Endothelial cell of umbilical vein (primary cell): ENCODE results near the gene LY9. TPM values are rescaled to one million over a fixed set of nuclear protein-coding genes. Genes with fewer than 3 reads are reported as not detected.

ENCODE experiments used
- BruUV-seq: library from RNA; stranded (reverse); fragments of 400-500 nt; replicated peaks from 2 replicates; lab custom pipeline; 2021; lab: Mats Ljungman, UMichigan
- CTCF ChIA-PET: fragments of 300-600, 350-600 bp; sonication (Branson Sonifier 250); formaldehyde crosslinking; loops from one replicate; lab custom pipeline; 2021; ENCODE audit warnings: antibody characterized with exemption, inconsistent platforms; lab: Charles Lee
- POLR2A ChIA-PET: fragments of 300-600, 350-600 bp; sonication (Branson Sonifier 250); formaldehyde crosslinking; loops from one replicate; lab custom pipeline; 2021; ENCODE audit warnings: antibody characterized with exemption, inconsistent platforms; lab: Charles Lee
- DNase-seq: peaks from one replicate; pipeline ENCODE4 v3.0.0-alpha.2; 2011; ENCODE audit warnings: low read depth, low spot score
- FAIRE-seq: peaks from 2 replicates; lab custom pipeline; 2011; peaks lifted over from hg19 to GRCh38; lab: Jason Lieb, UNC
- H2AFZ ChIP-seq: 2 replicates; pipeline ENCODE4 v1.6.0; 2012; ENCODE audit warnings: low read depth, low read length, control low read depth, inconsistent platforms
- H3K27ac ChIP-seq: 2 replicates; pipeline ENCODE4 v1.5.1; 2011; ENCODE audit warnings: low read depth, mild to moderate bottlenecking, control low read depth, low read length, moderate library complexity; ENCODE audit not compliant: insufficient read depth
- H3K27me3 ChIP-seq, 2 experiments: 2 replicates each; pipeline versions ENCODE4 v1.6.0 to v1.6.1; 2011; ENCODE audit warnings: low read length in 2 of 2, mixed read lengths in 1 of 2; ENCODE audit not compliant: control insufficient read depth in 2 of 2, insufficient read depth in 2 of 2
- H3K36me3 ChIP-seq, 2 experiments: 2 replicates in 1 of 2; 3 replicates in 1 of 2; pipeline ENCODE4 v1.5.1; 2011; ENCODE audit warnings: low read length in 2 of 2, mild to moderate bottlenecking in 1 of 2, moderate library complexity in 1 of 2; ENCODE audit not compliant: control insufficient read depth in 2 of 2, insufficient read depth in 2 of 2; ENCODE audit errors: extremely low read depth in 1 of 2
- H3K4me1 ChIP-seq: 3 replicates; pipeline ENCODE4 v1.5.1; 2011; ENCODE audit warnings: mild to moderate bottlenecking, low read length; ENCODE audit not compliant: control insufficient read depth, insufficient read depth; ENCODE audit errors: extremely low read depth
- H3K4me2 ChIP-seq: 2 replicates; pipeline ENCODE4 v1.6.1; 2011; ENCODE audit warnings: low read length, control low read depth, mixed read lengths; ENCODE audit not compliant: insufficient read depth
- H3K4me3 ChIP-seq, 3 experiments: fragments of 200-600 bp in 1 of 3; sonication (generic), shearing (Covaris generic) in 1 of 3; replicated peaks in 1 of 3; 2 replicates each; pipeline ENCODE4 v1.5.1; 2011 to 2016; ENCODE audit warnings: control low read depth in 3 of 3, low read length in 3 of 3, mild to moderate bottlenecking in 2 of 3, inconsistent platforms in 1 of 3, low read depth in 1 of 3, moderate library complexity in 1 of 3; ENCODE audit not compliant: insufficient read depth in 1 of 3
- H3K79me2 ChIP-seq: 2 replicates; pipeline ENCODE4 v1.6.0; 2012; ENCODE audit warnings: low read length, inconsistent platforms; ENCODE audit not compliant: control insufficient read depth, insufficient read depth
- H3K9ac ChIP-seq: replicated peaks from 2 replicates; pipeline ENCODE3; 2011; ENCODE audit warnings: low read length, control low read depth; ENCODE audit not compliant: insufficient read depth; ENCODE audit errors: extremely low read depth
- H3K9me1 ChIP-seq: replicated peaks from 3 replicates; pipeline ENCODE4 v1.6.0; 2011; ENCODE audit warnings: mild to moderate bottlenecking, low read length; ENCODE audit not compliant: control insufficient read depth, insufficient read depth; ENCODE audit errors: extremely low read depth
- H3K9me3 ChIP-seq: replicated peaks from 2 replicates; pipeline ENCODE4 v1.5.1; 2012; ENCODE audit warnings: low read length, inconsistent platforms; ENCODE audit not compliant: control insufficient read depth, insufficient read depth
- H4K20me1 ChIP-seq: replicated peaks from 2 replicates; pipeline ENCODE3; 2011; ENCODE audit warnings: mild to moderate bottlenecking, low read length; ENCODE audit not compliant: control insufficient read depth, insufficient read depth; ENCODE audit errors: extremely low read depth
- FOS ChIP-seq: IDR thresholded peaks from 2 replicates; pipeline ENCODE4 v1.6.1; 2011; ENCODE audit warnings: mild to moderate bottlenecking, low read length, moderate library complexity, borderline replicate concordance; ENCODE audit not compliant: insufficient read depth
- GATA2 ChIP-seq: IDR thresholded peaks from 2 replicates; pipeline ENCODE4 v1.7.0; 2011; ENCODE audit warnings: low read depth, mild to moderate bottlenecking, moderate library complexity, mixed read lengths, low read length; ENCODE audit not compliant: insufficient read length, insufficient read depth
- JUN ChIP-seq: IDR thresholded peaks from 2 replicates; pipeline ENCODE4 v1.6.1; 2011; ENCODE audit warnings: borderline replicate concordance, low read depth; ENCODE audit not compliant: insufficient read length, insufficient read depth
- MYC ChIP-seq: IDR thresholded peaks from one replicate; pipeline ENCODE4 v1.6.1; 2011; ENCODE audit warnings: mild to moderate bottlenecking, low read depth, low read length
- POLR2A ChIP-seq: IDR thresholded peaks from 2 replicates; pipeline ENCODE4 v1.6.1; 2012; ENCODE audit warnings: low read depth, mild to moderate bottlenecking, control low read depth, low read length
- POLR2AphosphoS5 ChIP-seq: IDR thresholded peaks from 2 replicates; pipeline ENCODE4 v1.6.1; 2012; ENCODE audit warnings: low read depth, mild to moderate bottlenecking, control low read depth, low read length, moderate library complexity; ENCODE audit not compliant: insufficient read depth
- dilution Hi-C: fragments of 300-500 bp; cut with MboI; formaldehyde crosslinking; loops from one replicate; pipeline ENCODE4 v1.15.0; 2019; ENCODE audit warnings: low sequenced_read_pairs; ENCODE audit not compliant: extremely low pct_ligation_motif_present
- intact Hi-C: fragments of 100-400 bp; cut with micrococcal nuclease; formaldehyde crosslinking; loops from one replicate; pipeline ENCODE4 v1.10.0; 2022
- polyA plus RNA-seq, 4 experiments: library from polyadenylated mRNA; depleted of rRNA in 3 of 4; stranded (reverse) in 3 of 4; unstranded in 1 of 4; fragments of >200 nt; gene quantifications; 2 replicates each; pipeline versions ENCODE4 v1.2.1 to v1.2.3, GENCODE V29; 2011 to 2012; ENCODE audit warnings: missing spikeins in 1 of 4
- total RNA-seq: library from RNA; stranded (reverse); gene quantifications from 2 replicates; pipeline ENCODE4 v1.2.3, GENCODE V29; 2021
- TF ChIP-seq, protein P1 (sequence below): IDR thresholded peaks from 2 replicates; pipeline ENCODE4 v1.6.1; 2011; ENCODE audit not compliant: insufficient read depth, insufficient read length
- TF ChIP-seq, protein P2 (sequence below), 2 donors: IDR thresholded peaks; 1 replicate in 1 of 2; 2 replicates in 1 of 2; pipeline ENCODE4 v1.5.1; 2011; ENCODE audit warnings: low read length in 2 of 2, mild to moderate bottlenecking in 2 of 2, moderate library complexity in 2 of 2, control low read depth in 1 of 2, inconsistent platforms in 1 of 2, low read depth in 1 of 2; ENCODE audit not compliant: insufficient read depth in 1 of 2; ENCODE audit errors: extremely low read depth in 1 of 2

Gene LY9
- total and polyA plus RNA-seq, 2 donors (not counting 3 experiments of a cell fraction or from before 2014, with no cell fraction given), result not detected

DNA sequence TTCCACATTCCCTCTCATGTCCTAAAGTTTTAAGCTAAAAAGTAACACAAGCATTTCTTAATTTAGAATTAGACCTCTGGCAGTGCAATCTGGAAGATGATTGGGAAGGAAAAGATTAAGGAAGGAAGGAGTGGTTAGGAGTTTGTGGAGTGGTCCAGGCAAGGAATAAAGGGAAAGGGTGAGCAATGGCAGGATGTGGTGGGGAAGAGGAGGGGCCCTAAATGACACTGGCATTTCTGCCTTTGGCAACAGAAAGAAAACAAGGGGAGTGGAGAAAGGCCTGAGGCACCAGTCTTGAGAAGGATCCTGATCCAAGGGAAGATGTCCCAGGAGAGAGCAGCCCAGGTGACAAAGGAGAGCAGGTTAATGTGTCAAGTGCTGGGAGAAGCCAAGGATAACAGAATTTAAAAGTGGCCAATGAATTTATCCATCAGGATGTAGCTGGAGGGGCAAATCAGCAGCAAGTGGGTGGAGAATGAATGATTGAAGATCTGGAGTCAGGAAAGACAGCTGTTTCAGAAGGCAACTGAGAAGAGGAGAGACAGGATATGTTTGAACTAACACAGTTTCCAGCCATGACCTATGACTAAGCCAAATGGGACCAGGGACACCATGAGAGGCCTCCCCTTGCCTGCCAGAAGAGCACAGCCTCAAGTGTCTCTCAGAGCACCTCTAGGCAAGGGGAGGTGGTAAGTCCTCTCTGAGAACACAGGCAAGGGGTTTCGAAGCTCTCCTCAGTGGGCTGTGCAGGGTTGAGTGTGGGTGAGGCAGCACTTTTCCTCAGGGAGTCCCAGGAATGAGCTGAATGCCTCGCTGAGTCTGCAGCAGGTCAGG, 20.9 kb upstream of the LY9 start:
- FAIRE-seq, result no peak
- Histone ChIP-seq H3K27me3 (peaks cover 3 to 5% of the 10 kb centered on the region in 2 experiments), H3K27ac (no peak overlapping the region), H3K4me2 (no peak overlapping the region), H3K9ac (no peak overlapping the region), H2AFZ (no peak overlapping the region), H3K36me3 (no peaks in the 10 kb centered on the region), H3K9me3 (no peaks in the 10 kb centered on the region), H3K79me2 (no peaks in the 10 kb centered on the region), H3K4me1 (no peaks in the 10 kb centered on the region), H3K4me3 (no peak overlapping the region), H3K9me1 (no peaks in the 10 kb centered on the region), H4K20me1 (no peaks in the 10 kb centered on the region)
- ChIA-PET CTCF (interaction anchor here (0.9 kb wide), 1 partner anchor 10 kb away, joined by 3 read pairs; no protein-coding TSS in a partner anchor), POLR2A (no interaction called here)
- intact Hi-C loops, result no loop called here
- dilution Hi-C loops, result no loop called here
- no peak for DNase-seq
- no TSS peak for BruUV-seq
- TF ChIP-seq FOS (no peak), GATA2 (no peak)

DNA sequence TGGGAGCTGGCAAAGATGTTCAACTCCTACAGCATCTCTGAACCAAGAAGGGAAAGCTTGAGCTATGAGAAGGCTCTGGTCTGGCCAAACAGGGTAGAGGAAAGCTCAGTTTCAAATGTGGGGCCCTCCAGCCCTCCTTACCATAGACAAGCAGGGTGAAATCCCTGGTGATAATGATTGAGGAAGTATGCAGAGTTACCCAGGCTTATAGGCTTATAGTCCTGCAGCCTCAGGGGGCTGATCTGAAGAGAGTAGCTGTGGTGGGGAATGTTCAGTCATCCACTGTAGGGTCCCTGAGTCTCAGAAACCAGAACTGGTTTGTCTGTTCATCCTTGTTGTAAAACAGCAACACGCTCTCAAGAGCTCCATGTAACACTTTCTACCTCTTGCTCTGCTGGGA, 19.8 kb upstream of the LY9 start:
- CTCF ChIA-PET, result interaction anchor here (1.9 to 2.0 kb wide), 2 partner anchors 11 to 175 kb away, joined by 7 to 9 read pairs; no protein-coding TSS in a partner anchor
- dilution Hi-C loops, result no loop called here
- Histone ChIP-seq H3K79me2 (no peaks in the 10 kb centered on the region), H3K36me3 (no peaks in the 10 kb centered on the region), H4K20me1 (no peaks in the 10 kb centered on the region), H3K9me1 (no peaks in the 10 kb centered on the region), H3K27me3 (peaks cover under 1 to 3% of the 10 kb centered on the region in 2 experiments), H3K9me3 (no peaks in the 10 kb centered on the region), H3K9ac (no peak overlapping the region), H3K4me3 (no peak overlapping the region), H3K4me1 (no peaks in the 10 kb centered on the region), H3K27ac (no peak overlapping the region), H3K4me2 (no peak overlapping the region), H2AFZ (no peak overlapping the region)
- POLR2A ChIA-PET, result no interaction called here
- BruUV-seq, result no TSS peak
- DNase-seq (no peak), FAIRE-seq (no peak)
- TF ChIP-seq GATA2 (no peak), FOS (no peak), MYC (no peak), JUN (no peak), POLR2A (no peak), POLR2AphosphoS5 (no peak)
- TF ChIP-seq, protein P1, sequence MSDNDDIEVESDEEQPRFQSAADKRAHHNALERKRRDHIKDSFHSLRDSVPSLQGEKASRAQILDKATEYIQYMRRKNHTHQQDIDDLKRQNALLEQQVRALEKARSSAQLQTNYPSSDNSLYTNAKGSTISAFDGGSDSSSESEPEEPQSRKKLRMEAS, result no peak
- TF ChIP-seq, protein P2, sequence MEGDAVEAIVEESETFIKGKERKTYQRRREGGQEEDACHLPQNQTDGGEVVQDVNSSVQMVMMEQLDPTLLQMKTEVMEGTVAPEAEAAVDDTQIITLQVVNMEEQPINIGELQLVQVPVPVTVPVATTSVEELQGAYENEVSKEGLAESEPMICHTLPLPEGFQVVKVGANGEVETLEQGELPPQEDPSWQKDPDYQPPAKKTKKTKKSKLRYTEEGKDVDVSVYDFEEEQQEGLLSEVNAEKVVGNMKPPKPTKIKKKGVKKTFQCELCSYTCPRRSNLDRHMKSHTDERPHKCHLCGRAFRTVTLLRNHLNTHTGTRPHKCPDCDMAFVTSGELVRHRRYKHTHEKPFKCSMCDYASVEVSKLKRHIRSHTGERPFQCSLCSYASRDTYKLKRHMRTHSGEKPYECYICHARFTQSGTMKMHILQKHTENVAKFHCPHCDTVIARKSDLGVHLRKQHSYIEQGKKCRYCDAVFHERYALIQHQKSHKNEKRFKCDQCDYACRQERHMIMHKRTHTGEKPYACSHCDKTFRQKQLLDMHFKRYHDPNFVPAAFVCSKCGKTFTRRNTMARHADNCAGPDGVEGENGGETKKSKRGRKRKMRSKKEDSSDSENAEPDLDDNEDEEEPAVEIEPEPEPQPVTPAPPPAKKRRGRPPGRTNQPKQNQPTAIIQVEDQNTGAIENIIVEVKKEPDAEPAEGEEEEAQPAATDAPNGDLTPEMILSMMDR (IDR thresholded peaks at IDR 0.05; ENCODE audit: extremely low read depth in 1 of 2, insufficient read depth in 1 of 2, low read depth in 1 of 2, low read length in 2 of 2), result no peak
- intact Hi-C loops, result no loop called here
